Stimulated activated CD4-positive, alpha-beta T cell treated with anti-CD3 and anti-CD28 coated beads, Interleukin-2, amount 100 ng/mL, for 24 hours (primary cell): ENCODE results near the gene MEF2D.

ENCODE experiments used
- DNase-seq, 2 donors: peaks; one replicate each; pipeline ENCODE4 v3.0.0-alpha.2; 2020

The MEF2D gene

GRCh38 chr1:156500543-156500792, at the start of gene MEF2D:
Gene MEF2D, minus strand, starts transcription at chr1:156500775. Its CDS starts 17,483 bp downstream, at chr1:156483292.
- DNase-seq: no peak

- DNase-seq: no peak
These were observed 49.8 kb upstream of the MEF2D start for GRCh38 chr1:156550346-156550745.

DNA sequence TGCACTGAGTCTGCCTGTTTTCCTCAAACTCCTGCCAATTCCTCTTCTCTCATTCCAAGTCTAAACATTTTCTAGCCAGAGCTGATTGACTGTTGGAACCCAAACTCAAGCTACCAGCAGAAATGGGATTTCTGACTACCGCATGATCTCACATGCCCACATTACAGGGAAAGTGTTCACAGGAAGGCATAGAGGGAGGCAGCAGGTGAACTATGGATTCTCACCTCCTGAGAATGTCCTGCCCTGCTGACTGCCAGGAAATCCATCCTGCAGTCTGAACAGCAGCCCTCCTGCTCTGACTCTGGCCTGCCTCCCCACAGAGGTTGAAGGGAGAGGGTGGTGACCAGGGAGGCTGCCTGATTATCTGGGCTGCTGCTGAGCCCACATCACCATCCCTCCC, 49.3 kb upstream of the MEF2D start:
- no peak for DNase-seq

DNA sequence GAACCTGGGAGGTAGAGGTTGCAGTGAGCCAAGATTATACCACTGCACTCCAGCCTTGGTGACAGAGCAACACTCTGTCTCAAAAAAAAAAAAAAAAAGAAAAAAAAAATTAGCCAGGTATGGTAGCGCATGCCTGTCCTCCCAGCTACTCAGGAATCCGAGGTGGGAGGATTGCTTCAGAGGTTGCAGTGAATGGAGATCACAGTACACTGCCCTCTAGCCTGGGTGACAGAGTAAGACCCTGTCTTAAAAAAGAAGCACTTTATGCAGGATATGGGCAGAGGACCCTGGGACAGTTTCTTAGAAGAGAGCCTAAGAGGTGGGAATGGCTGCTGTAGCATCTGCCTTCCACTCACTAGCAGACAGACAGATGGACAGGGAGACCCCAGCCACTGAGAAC, 48.8 kb upstream of the MEF2D start:
- no peak for DNase-seq

- no peak for DNase-seq
These were observed 47.4 kb upstream of the MEF2D start for GRCh38 chr1:156547982-156548381.

GRCh38 chr1:156547434-156547833, 46.9 kb upstream of the MEF2D start:
- DNase-seq: no peak

DNA sequence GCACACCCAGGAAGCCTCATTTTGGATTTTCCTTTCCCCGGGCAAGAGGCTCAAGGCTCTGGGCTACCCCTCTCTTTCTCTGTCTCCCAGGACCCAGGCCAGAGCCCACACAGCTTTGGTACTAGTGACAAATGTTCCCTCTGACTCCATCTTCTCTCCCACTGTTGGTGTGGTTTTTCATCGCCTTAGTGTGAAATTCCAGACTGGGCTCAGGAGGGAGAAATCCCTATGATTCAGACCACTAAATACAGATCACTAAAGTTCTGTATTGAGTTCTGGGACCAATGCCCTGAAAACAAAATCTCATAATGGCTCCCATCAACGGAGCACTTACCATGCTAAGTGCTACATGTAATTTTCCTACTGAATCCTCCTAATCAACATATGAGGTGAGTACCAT, 45.7 kb upstream of the MEF2D start:
- no peak for DNase-seq

DNA sequence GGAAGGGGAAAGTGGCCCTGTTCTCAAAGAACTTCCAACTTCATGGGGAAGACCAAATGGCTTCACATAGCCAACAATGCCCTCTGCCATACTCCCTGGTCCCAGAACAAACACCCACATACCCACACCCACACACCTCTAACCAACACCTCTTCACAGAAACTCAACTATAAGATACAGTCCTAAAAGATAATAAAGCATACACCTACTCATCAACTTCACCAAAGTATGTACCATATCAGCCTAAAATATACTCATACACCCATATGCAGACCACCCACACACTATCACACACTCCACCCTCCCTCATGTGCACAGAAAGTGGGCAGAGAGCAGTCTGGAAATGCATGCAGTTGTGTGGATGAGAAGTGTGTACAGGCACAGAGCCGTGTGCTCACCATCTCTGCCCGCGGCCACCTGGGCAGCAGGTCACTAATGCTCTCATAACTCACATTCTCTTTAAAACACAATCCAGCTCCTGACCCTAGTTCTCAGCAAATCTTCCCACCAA, 44.1 kb upstream of the MEF2D start:
- DNase-seq: no peak

GRCh38 chr1:156543066-156543465, 42.5 kb upstream of the MEF2D start:
- no peak for DNase-seq

- DNase-seq: no peak
These were observed 40.4 kb upstream of the MEF2D start for GRCh38 chr1:156540955-156541354.

GRCh38 chr1:156539818-156540355, 39.3 kb upstream of the MEF2D start:
- DNase-seq: no peak

DNA sequence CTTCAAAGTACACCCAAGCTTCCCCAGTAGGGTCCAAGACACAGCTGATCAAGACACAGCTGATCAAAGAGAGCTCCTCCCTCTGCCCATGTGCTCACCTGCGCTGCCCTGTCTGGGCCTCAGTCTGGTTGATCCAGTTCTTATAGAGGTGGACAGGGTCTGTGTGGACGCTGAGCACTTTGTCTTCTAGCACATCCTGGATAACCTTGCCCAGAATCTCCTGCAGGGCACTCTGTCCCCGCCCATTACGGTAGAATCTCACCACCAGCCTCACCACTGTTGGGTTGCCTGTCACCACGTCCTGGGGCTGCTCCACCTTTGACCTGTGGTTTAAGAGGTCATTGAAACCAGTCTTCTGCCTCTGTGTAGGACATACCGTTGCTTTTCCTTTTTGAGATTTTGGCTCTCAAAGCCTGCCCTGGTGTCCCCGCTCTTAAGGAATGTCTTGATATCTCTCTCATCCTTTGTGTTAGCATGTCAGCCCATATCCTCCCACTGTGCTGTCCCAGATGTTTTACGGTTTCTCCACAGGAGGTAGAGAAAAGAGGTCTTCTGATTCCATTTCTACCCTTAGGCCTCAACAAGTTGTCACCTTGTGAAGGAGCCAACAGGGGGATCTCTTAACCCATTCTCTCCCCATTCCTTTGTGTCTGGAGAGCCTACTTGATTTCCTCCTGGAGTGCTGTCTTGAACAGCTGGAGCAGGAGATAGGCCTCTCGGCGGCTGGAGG, 38.3 kb upstream of the MEF2D start:
- no peak for DNase-seq

DNA sequence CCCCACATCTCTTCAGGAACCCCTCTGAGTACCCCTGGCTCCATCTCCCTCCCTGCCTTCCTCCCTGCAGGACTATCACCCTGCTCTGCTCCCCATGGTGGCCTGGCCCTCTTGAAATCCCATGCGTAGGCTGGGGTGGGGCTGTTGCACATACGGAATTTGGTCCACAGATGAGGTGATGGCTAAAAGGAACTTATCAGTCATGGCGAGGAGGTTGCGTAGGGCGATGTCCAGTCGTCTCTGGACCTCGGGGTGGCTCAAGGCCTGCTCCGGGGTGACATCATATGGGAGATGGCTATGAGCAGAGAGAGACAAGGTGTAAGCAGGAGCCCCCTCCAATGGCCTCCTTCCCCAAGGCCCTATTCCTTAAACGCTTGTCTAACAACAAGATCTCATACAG, 36.5 kb upstream of the MEF2D start:
- no peak for DNase-seq

GRCh38 chr1:156534424-156535060, 34.0 kb upstream of the MEF2D start:
- no peak for DNase-seq

DNA sequence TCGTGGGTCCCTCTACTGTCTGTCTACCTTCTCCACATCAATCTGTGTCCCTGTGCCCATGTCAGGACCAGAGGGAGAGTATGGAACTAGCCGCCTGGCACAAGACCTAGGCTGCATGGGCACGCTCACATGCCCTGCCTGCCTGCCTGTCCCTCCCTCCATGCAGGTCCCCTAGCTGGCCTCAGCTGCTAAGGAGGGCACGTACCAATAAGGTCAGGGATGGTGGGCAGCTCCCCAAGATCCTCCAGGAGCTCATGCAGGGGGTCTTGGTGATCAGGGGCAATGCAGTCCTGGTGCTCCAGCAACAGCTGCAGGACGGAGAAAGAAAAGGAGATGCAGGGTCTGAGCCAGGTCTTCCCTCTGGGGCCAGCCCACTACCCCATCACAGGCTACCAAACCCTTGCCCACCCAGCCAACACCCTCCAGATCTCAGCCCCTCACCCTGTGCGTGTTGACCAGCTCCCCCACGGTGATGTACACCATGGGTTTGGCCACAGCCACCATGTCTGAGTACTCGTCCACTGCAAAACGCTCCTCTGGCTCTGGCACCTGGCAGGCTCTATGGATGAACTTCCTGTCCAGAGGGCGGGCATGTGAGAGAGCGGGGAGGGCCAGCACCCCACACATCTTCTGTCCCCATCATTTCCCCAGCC, 33.1 kb upstream of the MEF2D start:
- no peak for DNase-seq

- DNase-seq: no peak
These were observed 31.8 kb upstream of the MEF2D start for GRCh38 chr1:156532374-156532773.

GRCh38 chr1:156530006-156530405, 29.4 kb upstream of the MEF2D start:
- DNase-seq: no peak

DNA sequence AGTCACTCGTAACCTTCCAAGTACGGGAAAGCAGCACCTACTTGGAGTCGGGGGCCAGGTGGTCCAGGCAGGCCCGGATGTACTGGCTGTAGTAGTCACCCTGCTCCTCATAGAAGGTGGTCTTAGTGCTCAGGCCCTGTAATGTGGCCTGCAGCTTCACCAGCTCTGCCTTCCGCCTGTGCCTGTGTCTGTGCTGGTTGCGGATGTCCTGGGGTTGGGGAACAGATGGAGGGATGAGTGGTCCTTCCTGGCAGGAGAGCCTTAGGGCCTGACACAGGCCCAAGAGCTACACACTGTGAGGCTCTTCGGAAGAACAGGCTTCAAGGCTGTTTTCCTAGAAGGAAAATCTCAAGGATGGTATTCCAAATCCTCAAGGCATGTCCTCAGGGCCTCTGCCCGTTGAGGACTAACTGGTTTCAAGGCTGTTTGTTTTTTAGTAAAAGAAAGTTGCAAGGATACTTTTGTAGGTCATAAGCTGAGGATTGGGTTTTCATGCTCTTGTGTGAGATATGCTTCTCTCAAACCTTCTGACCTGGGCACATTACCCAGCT, 28.4 kb upstream of the MEF2D start:
- no peak for DNase-seq

GRCh38 chr1:156528231-156528630, 27.7 kb upstream of the MEF2D start:
- no peak for DNase-seq

DNA sequence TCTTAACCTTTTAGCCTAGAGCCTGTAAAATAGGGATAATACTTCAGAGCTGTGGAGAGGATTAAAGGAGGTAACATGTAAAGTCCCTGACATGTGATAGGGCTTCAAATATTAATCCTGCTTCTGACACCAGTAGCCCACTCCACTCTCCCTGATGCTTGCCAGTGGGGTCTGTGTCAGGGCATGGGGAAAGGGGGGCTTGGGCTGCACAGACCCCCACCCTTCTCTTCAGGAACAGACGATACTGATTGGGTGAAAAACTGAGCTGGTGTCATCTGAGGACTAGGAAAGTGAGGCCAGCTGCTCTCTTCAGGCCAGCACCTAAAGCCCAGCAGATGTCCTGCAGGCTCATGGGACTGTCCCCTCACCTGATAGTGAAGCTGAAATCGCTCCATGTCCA, 27.0 kb upstream of the MEF2D start:
- DNase-seq: no peak

- DNase-seq: no peak
These were observed 25.4 kb upstream of the MEF2D start for GRCh38 chr1:156525856-156526489.

- no peak for DNase-seq
These were observed 24.5 kb upstream of the MEF2D start for GRCh38 chr1:156525071-156525501.

DNA sequence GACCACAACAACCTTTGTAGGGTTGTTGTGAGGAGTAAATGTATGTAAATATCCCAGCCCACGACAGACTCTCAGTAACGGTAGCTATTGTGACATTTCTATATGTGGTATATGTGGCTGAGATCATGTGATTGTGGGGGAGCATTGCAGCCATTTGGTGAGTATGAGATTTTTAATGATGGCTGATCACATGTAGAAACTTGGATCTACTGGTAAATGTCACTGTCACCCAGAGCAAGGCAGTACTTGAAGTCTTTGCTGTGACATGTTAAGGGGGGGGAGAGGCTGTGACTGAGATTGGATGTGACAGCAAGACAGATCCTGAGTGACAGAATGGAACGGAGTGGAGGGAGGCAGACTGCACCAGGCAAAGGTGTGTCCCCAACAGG, 23.9 kb upstream of the MEF2D start:
- no peak for DNase-seq
